WTC11 (cell line): Measurements from ENCODE around the gene ZC3H13. TPM values are rescaled to one million over a fixed set of nuclear protein-coding genes. Genes with fewer than 3 reads are reported as not detected.

ENCODE experiments used
- ATAC-seq: fragments of 200-7000 bp; cut with Tn5 transposase; 2 replicates; pipeline ENCODE4 v1.10.0; 2021; ENCODE audit warnings: mild to moderate bottlenecking, moderate library complexity
- CTCF ChIA-PET: fragments of 300-600 bp; sonication (Branson Sonifier 250); formaldehyde crosslinking; loops from one replicate; lab custom pipeline; 2021; ENCODE audit warnings: antibody characterized with exemption; lab: Charles Lee
- POLR2A ChIA-PET: fragments of 350-600 bp; sonication (Branson Sonifier 250); formaldehyde crosslinking; loops from one replicate; lab custom pipeline; 2021; ENCODE audit warnings: antibody characterized with exemption; lab: Charles Lee
- DNase-seq: peaks from one replicate; pipeline ENCODE4 v3.0.0; 2021; ENCODE audit warnings: low spot score
- H3K27ac Mint-ChIP-seq: 2 replicates; pipeline ENCODE4 v1.8.0; 2021; ENCODE audit warnings: mixed read lengths
- H3K27me3 Mint-ChIP-seq: 2 replicates; pipeline ENCODE4 v1.8.0; 2021; ENCODE audit warnings: low read depth, mild to moderate bottlenecking, moderate library complexity, mixed read lengths
- H3K36me3 Mint-ChIP-seq: 2 replicates; pipeline ENCODE4 v1.8.0; 2021; ENCODE audit warnings: mixed read lengths
- H3K4me1 Mint-ChIP-seq: 2 replicates; pipeline ENCODE4 v1.8.0; 2022; ENCODE audit warnings: mixed read lengths
- H3K4me3 Mint-ChIP-seq: 2 replicates; pipeline ENCODE4 v1.8.0; 2021; ENCODE audit warnings: mild to moderate bottlenecking, moderate library complexity, mixed read lengths
- H3K9me3 Mint-ChIP-seq: 2 replicates; pipeline ENCODE4 v1.8.0; 2021; ENCODE audit warnings: mixed read lengths
- CBFB ChIP-seq: sonication (generic); formaldehyde crosslinking; IDR thresholded peaks from 2 replicates; pipeline ENCODE4 v1.8.1; 2022; ENCODE audit warnings: mild to moderate bottlenecking, low read depth, missing genetic modification reagents
- ELF4 ChIP-seq: sonication (generic); formaldehyde crosslinking; IDR thresholded peaks from 2 replicates; pipeline ENCODE4 v1.8.1; 2022; ENCODE audit warnings: low read depth, mild to moderate bottlenecking, moderate library complexity, missing genetic modification reagents
- GABPB1 ChIP-seq: sonication (generic); formaldehyde crosslinking; IDR thresholded peaks from 2 replicates; pipeline ENCODE4 v1.8.1; 2023; ENCODE audit warnings: mild to moderate bottlenecking, missing genetic modification reagents
- MYBL2 ChIP-seq: sonication (generic); formaldehyde crosslinking; IDR thresholded peaks from 2 replicates; pipeline ENCODE4 v1.8.1; 2023; ENCODE audit warnings: mild to moderate bottlenecking, moderate library complexity, missing genetic modification reagents
- NFATC4 ChIP-seq: fragments of 250-450 bp; sonication (Bioruptor Pico); IDR thresholded peaks from 2 replicates; pipeline ENCODE4 v1.9.0; 2021; ENCODE audit warnings: mild to moderate bottlenecking
- NFYB ChIP-seq: sonication (generic); formaldehyde crosslinking; conservative IDR thresholded peaks from 2 replicates; pipeline ENCODE4 v1.8.0; 2022; ENCODE audit warnings: low read depth, missing genetic modification reagents
- NR3C1 ChIP-seq: sonication (generic); formaldehyde crosslinking; conservative IDR thresholded peaks from 2 replicates; pipeline ENCODE4 v1.8.1; 2023; ENCODE audit warnings: low read depth, mild to moderate bottlenecking, missing genetic modification reagents
- RELA ChIP-seq: sonication (generic); formaldehyde crosslinking; IDR thresholded peaks from 2 replicates; pipeline ENCODE4 v1.8.1; 2022; ENCODE audit warnings: missing genetic modification reagents, mild to moderate bottlenecking, borderline replicate concordance
- SMAD3 ChIP-seq: sonication (generic); formaldehyde crosslinking; IDR thresholded peaks from 2 replicates; pipeline ENCODE4 v1.8.0; 2022; ENCODE audit warnings: missing genetic modification reagents, mild to moderate bottlenecking, borderline replicate concordance
- TEAD1 ChIP-seq: sonication (generic); formaldehyde crosslinking; IDR thresholded peaks from 2 replicates; pipeline ENCODE4 v1.8.0; 2022; ENCODE audit warnings: mild to moderate bottlenecking, missing genetic modification reagents
- TEAD4 ChIP-seq: sonication (generic); formaldehyde crosslinking; IDR thresholded peaks from 2 replicates; pipeline ENCODE4 v1.8.0; 2022; ENCODE audit warnings: mild to moderate bottlenecking, missing genetic modification reagents
- ZNF121 ChIP-seq: sonication (generic); formaldehyde crosslinking; IDR thresholded peaks from 2 replicates; pipeline ENCODE4 v1.8.0; 2023; ENCODE audit warnings: missing genetic modification reagents
- ZNF219 ChIP-seq: sonication (generic); formaldehyde crosslinking; IDR thresholded peaks from 2 replicates; pipeline ENCODE4 v1.8.0; 2023; ENCODE audit warnings: missing genetic modification reagents, mild to moderate bottlenecking, borderline replicate concordance
- ZNF232 ChIP-seq: sonication (generic); formaldehyde crosslinking; IDR thresholded peaks from 2 replicates; pipeline ENCODE4 v1.8.0; 2022; ENCODE audit warnings: mild to moderate bottlenecking, missing genetic modification reagents
- total RNA-seq: library from RNA; stranded (reverse); gene quantifications from 3 replicates; pipeline ENCODE4 v1.2.3, GENCODE V29; 2021
- TF ChIP-seq, protein P1 (sequence below): fragments of 250-450 bp; sonication (Bioruptor Pico); IDR thresholded peaks from 2 replicates; pipeline ENCODE4 v1.9.0; 2021; ENCODE audit warnings: moderate library complexity, mild to moderate bottlenecking, inconsistent platforms, borderline replicate concordance
- TF ChIP-seq, protein P2 (sequence below): sonication (generic); formaldehyde crosslinking; IDR thresholded peaks from 2 replicates; pipeline ENCODE4 v1.8.1; 2023; ENCODE audit warnings: mild to moderate bottlenecking, missing genetic modification reagents, moderate library complexity
- TF ChIP-seq, protein P3 (sequence below): sonication (generic); formaldehyde crosslinking; IDR thresholded peaks from 2 replicates; pipeline ENCODE4 v1.8.0; 2023; ENCODE audit warnings: missing genetic modification reagents, mild to moderate bottlenecking, borderline replicate concordance
- TF ChIP-seq, protein P4 (sequence below): sonication (generic); formaldehyde crosslinking; IDR thresholded peaks from 2 replicates; pipeline ENCODE4 v1.8.1; 2023; ENCODE audit warnings: mild to moderate bottlenecking, missing genetic modification reagents, moderate library complexity
- TF ChIP-seq, protein P5 (sequence below): sonication (generic); formaldehyde crosslinking; IDR thresholded peaks from 2 replicates; pipeline ENCODE4 v1.8.1; 2022; ENCODE audit warnings: mild to moderate bottlenecking, missing genetic modification reagents, moderate library complexity, borderline replicate concordance
- TF ChIP-seq, protein P6 (sequence below): sonication (generic); formaldehyde crosslinking; IDR thresholded peaks from 2 replicates; pipeline ENCODE4 v1.8.1; 2023; ENCODE audit warnings: mild to moderate bottlenecking, missing genetic modification reagents
- TF ChIP-seq, protein P7 (sequence below): fragments of 250-450 bp; sonication (Bioruptor Pico); IDR thresholded peaks from 2 replicates; pipeline ENCODE4 v2.1.2; 2022; ENCODE audit warnings: mild to moderate bottlenecking, moderate library complexity
- TF ChIP-seq, protein P8 (sequence below): sonication (generic); formaldehyde crosslinking; IDR thresholded peaks from 2 replicates; pipeline ENCODE4 v1.8.0; 2023; ENCODE audit warnings: missing genetic modification reagents

The ZC3H13 gene
- total RNA-seq, 1 experiment from 2014 or later, result 49.7 TPM

DNA sequence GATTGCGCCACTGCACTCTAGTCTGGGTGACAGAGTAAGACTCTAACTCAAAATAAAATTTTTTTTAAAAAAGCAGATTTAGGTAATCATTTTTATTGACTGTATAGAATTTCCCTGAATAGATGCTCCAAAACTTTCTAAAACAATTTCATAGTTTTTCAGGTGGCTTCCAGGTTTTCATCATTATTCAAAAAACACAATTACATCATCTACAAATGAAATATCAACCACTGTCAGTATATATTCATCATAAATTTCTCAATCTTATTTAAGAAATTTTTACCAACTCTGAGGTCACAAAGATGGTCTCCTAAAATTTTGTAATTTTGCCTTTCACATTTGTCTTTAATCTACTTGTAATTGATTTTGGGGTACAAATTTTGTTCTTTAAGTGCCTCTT, 48.1 kb downstream of the ZC3H13 start (continued):
- TF ChIP-seq ZNF232 (no peak), SMAD3 (CRISPR knock-in tag) (no peak), ZNF219 (CRISPR knock-in tag) (no peak), NFYB (no peak), TEAD1 (no peak)
- TF ChIP-seq, protein P1, sequence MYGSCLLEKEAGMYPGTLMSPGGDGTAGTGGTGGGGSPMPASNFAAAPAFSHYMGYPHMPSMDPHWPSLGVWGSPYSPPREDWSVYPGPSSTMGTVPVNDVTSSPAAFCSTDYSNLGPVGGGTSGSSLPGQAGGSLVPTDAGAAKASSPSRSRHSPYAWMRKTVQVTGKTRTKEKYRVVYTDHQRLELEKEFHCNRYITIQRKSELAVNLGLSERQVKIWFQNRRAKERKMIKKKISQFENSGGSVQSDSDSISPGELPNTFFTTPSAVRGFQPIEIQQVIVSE (CRISPR knock-in tag), result no peak

DNA sequence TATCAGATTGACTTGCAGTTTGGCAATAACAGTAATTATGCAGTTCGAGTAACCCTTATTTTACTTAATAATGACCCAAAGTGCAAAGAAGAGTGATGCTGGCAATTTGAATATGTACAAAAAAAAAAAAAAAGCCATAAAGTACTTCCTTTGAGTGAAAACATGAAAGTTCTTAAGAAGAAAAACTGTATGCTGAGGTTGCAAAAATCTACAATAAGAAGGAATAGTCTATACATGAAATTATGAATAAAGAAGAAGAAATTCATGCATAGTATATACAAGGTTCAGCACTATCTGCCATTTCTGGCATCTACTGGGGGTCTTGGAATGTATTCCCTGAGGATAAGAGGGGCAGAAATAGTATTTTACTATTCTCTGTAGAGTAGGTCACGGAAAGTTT, 55.9 kb downstream of the ZC3H13 start:
- TF ChIP-seq ZNF121 (CRISPR knock-in tag) (no peak), TEAD4 (CRISPR knock-in tag) (no peak), CBFB (CRISPR knock-in tag) (no peak), ELF4 (no peak), TEAD1 (no peak), NFATC4 (CRISPR knock-in tag) (no peak), ZNF219 (CRISPR knock-in tag) (no peak), NR3C1 (no peak)
- TF ChIP-seq, protein P2, sequence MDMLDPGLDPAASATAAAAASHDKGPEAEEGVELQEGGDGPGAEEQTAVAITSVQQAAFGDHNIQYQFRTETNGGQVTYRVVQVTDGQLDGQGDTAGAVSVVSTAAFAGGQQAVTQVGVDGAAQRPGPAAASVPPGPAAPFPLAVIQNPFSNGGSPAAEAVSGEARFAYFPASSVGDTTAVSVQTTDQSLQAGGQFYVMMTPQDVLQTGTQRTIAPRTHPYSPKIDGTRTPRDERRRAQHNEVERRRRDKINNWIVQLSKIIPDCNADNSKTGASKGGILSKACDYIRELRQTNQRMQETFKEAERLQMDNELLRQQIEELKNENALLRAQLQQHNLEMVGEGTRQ (CRISPR knock-in tag), result no peak
- TF ChIP-seq, protein P3, sequence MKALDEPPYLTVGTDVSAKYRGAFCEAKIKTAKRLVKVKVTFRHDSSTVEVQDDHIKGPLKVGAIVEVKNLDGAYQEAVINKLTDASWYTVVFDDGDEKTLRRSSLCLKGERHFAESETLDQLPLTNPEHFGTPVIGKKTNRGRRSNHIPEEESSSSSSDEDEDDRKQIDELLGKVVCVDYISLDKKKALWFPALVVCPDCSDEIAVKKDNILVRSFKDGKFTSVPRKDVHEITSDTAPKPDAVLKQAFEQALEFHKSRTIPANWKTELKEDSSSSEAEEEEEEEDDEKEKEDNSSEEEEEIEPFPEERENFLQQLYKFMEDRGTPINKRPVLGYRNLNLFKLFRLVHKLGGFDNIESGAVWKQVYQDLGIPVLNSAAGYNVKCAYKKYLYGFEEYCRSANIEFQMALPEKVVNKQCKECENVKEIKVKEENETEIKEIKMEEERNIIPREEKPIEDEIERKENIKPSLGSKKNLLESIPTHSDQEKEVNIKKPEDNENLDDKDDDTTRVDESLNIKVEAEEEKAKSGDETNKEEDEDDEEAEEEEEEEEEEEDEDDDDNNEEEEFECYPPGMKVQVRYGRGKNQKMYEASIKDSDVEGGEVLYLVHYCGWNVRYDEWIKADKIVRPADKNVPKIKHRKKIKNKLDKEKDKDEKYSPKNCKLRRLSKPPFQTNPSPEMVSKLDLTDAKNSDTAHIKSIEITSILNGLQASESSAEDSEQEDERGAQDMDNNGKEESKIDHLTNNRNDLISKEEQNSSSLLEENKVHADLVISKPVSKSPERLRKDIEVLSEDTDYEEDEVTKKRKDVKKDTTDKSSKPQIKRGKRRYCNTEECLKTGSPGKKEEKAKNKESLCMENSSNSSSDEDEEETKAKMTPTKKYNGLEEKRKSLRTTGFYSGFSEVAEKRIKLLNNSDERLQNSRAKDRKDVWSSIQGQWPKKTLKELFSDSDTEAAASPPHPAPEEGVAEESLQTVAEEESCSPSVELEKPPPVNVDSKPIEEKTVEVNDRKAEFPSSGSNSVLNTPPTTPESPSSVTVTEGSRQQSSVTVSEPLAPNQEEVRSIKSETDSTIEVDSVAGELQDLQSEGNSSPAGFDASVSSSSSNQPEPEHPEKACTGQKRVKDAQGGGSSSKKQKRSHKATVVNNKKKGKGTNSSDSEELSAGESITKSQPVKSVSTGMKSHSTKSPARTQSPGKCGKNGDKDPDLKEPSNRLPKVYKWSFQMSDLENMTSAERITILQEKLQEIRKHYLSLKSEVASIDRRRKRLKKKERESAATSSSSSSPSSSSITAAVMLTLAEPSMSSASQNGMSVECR, result no peak
- TF ChIP-seq, protein P4, sequence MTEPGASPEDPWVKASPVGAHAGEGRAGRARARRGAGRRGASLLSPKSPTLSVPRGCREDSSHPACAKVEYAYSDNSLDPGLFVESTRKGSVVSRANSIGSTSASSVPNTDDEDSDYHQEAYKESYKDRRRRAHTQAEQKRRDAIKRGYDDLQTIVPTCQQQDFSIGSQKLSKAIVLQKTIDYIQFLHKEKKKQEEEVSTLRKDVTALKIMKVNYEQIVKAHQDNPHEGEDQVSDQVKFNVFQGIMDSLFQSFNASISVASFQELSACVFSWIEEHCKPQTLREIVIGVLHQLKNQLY, result no peak
- TF ChIP-seq, all 79 proteins: peak for 0
- DNase-seq, result no peak
- ATAC-seq, result no peak
- no peak overlapping the region for H3K27ac Mint-ChIP-seq
- CTCF ChIA-PET, result no interaction called here
- peaks cover 26% of the 10 kb centered on the region for H3K36me3 Mint-ChIP-seq
- no peak overlapping the region for H3K4me3 Mint-ChIP-seq
- no peaks in the 10 kb centered on the region for H3K4me1 Mint-ChIP-seq
- POLR2A ChIA-PET, result no interaction called here
- H3K27me3 Mint-ChIP-seq, result no peaks in the 10 kb centered on the region
- no peaks in the 10 kb centered on the region for H3K9me3 Mint-ChIP-seq

DNA sequence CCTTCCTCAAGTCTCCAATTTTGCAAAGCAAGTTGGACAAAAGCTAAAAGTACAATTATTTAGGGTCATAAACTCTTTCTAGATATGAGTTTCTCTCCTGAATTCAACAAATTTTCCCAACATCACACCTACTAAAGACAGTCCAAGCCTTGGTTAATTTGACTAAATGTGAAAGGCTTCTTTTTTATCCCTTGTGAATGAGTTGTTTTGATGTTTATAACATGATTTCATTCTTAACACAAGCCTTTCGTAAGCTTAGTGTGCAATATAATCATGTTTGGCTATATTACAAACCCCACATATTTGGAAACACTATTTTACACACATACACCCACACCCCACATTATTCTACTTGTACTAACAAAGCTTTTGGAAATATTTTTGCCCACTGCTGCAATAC, 57.3 kb downstream of the ZC3H13 start:
- CTCF ChIA-PET, result no interaction called here
- no peak overlapping the region for H3K4me3 Mint-ChIP-seq
- TF ChIP-seq, protein P5, sequence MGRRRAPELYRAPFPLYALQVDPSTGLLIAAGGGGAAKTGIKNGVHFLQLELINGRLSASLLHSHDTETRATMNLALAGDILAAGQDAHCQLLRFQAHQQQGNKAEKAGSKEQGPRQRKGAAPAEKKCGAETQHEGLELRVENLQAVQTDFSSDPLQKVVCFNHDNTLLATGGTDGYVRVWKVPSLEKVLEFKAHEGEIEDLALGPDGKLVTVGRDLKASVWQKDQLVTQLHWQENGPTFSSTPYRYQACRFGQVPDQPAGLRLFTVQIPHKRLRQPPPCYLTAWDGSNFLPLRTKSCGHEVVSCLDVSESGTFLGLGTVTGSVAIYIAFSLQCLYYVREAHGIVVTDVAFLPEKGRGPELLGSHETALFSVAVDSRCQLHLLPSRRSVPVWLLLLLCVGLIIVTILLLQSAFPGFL (CRISPR knock-in tag), result no peak
- TF ChIP-seq, protein P6, sequence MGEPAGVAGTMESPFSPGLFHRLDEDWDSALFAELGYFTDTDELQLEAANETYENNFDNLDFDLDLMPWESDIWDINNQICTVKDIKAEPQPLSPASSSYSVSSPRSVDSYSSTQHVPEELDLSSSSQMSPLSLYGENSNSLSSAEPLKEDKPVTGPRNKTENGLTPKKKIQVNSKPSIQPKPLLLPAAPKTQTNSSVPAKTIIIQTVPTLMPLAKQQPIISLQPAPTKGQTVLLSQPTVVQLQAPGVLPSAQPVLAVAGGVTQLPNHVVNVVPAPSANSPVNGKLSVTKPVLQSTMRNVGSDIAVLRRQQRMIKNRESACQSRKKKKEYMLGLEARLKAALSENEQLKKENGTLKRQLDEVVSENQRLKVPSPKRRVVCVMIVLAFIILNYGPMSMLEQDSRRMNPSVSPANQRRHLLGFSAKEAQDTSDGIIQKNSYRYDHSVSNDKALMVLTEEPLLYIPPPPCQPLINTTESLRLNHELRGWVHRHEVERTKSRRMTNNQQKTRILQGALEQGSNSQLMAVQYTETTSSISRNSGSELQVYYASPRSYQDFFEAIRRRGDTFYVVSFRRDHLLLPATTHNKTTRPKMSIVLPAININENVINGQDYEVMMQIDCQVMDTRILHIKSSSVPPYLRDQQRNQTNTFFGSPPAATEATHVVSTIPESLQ (CRISPR knock-in tag), result no peak
- TF ChIP-seq NFYB (no peak), RELA (CRISPR knock-in tag) (no peak), MYBL2 (no peak), GABPB1 (CRISPR knock-in tag) (no peak)
- TF ChIP-seq, protein P7, sequence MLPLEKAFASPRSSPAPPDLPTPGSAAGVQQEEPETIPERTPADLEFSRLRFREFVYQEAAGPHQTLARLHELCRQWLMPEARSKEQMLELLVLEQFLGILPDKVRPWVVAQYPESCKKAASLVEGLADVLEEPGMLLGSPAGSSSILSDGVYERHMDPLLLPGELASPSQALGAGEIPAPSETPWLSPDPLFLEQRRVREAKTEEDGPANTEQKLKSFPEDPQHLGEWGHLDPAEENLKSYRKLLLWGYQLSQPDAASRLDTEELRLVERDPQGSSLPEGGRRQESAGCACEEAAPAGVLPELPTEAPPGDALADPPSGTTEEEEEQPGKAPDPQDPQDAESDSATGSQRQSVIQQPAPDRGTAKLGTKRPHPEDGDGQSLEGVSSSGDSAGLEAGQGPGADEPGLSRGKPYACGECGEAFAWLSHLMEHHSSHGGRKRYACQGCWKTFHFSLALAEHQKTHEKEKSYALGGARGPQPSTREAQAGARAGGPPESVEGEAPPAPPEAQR (CRISPR knock-in tag), result no peak
- TF ChIP-seq, protein P8, sequence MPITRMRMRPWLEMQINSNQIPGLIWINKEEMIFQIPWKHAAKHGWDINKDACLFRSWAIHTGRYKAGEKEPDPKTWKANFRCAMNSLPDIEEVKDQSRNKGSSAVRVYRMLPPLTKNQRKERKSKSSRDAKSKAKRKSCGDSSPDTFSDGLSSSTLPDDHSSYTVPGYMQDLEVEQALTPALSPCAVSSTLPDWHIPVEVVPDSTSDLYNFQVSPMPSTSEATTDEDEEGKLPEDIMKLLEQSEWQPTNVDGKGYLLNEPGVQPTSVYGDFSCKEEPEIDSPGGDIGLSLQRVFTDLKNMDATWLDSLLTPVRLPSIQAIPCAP (CRISPR knock-in tag), result no peak
- TF ChIP-seq, protein P2 (CRISPR knock-in tag), result no peak

More for the DNA sequence above, 57.3 kb downstream of the ZC3H13 start:
- no peak for ATAC-seq
- no peak for DNase-seq
- no peaks in the 10 kb centered on the region for H3K4me1 Mint-ChIP-seq
- no peaks in the 10 kb centered on the region for H3K27me3 Mint-ChIP-seq
- no peaks in the 10 kb centered on the region for H3K9me3 Mint-ChIP-seq
- no peak overlapping the region for H3K27ac Mint-ChIP-seq
- POLR2A ChIA-PET, result no interaction called here
- H3K36me3 Mint-ChIP-seq, result peaks cover 16% of the 10 kb centered on the region
